Gastroesophageal sphincter (tissue), 4 donors: ENCODE data around the gene SNX9. TPM values are rescaled to one million over a fixed set of nuclear protein-coding genes. Genes with fewer than 3 reads are reported as not detected.

Experiments used
- ATAC-seq: fragments of 150-250 bp; one replicate; pipeline ENCODE4 v1.9.1; 2016; ENCODE audit warnings: mild to moderate bottlenecking, moderate library complexity
- H3K27ac ChIP-seq, 4 donors: fragments of 200-600 bp; sonication (generic) in 3 of 4; 1 replicate in 3 of 4; 2 replicates in 1 of 4; pipeline ENCODE4 v1.5.1; 2016 to 2019
- H3K27me3 ChIP-seq: fragments of 200-600 bp; sonication (generic); one replicate; pipeline ENCODE4 v1.5.1; 2019
- H3K36me3 ChIP-seq, 2 donors: fragments of 200-600 bp; sonication (generic); one replicate each; pipeline ENCODE4 v1.5.1; 2019; ENCODE audit warnings: control low read depth in 1 of 2
- H3K4me1 ChIP-seq, 3 donors: fragments of 200-600 bp; sonication (generic); 1 replicate in 2 of 3; 2 replicates in 1 of 3; pipeline ENCODE4 v1.5.1; 2016 to 2019; ENCODE audit warnings: control low read depth in 2 of 3
- H3K4me3 ChIP-seq, 2 donors: fragments of 200-600 bp; sonication (generic); one replicate each; pipeline ENCODE4 v1.5.1; 2019; ENCODE audit warnings: mild to moderate bottlenecking in 1 of 2, moderate library complexity in 1 of 2
- H3K9me3 ChIP-seq, 3 donors: fragments of 200-600 bp; sonication (generic); one replicate each; pipeline ENCODE4 v1.5.1; 2017 to 2019; ENCODE audit warnings: control low read depth in 2 of 3
- EP300 ChIP-seq: sonication (generic); formaldehyde crosslinking; IDR thresholded peaks from one replicate; pipeline ENCODE4 v1.6.1; 2017; ENCODE audit warnings: antibody characterized with exemption, mild to moderate bottlenecking
- POLR2A ChIP-seq, 2 donors: fragments of 450-650 bp; IDR thresholded peaks; one replicate each; pipeline ENCODE4 v1.6.1; 2017; ENCODE audit warnings: antibody characterized with exemption in 2 of 2, mild to moderate bottlenecking in 2 of 2, moderate library complexity in 1 of 2
- POLR2AphosphoS5 ChIP-seq: sonication (generic); formaldehyde crosslinking; IDR thresholded peaks from one replicate; pipeline ENCODE4 v1.6.1; 2017; ENCODE audit warnings: antibody characterized with exemption
- WGBS, 2 donors: methylation state at CpG; one replicate each; pipeline ENCODE4 v1.1.5; 2018; ENCODE audit warnings: low coverage in 1 of 2; 5-methylcytosine and 5-hydroxymethylcytosine counted together
- total RNA-seq, 4 donors: library from RNA; depleted of rRNA; stranded (reverse); fragments of >200 nt; gene quantifications; one replicate each; pipeline ENCODE4 v1.1.0, GENCODE V29; 2016
- TF ChIP-seq, protein P1 (sequence below), 4 experiments: fragments of 200-600 bp in 2 of 4; fragments of 450-650 bp in 2 of 4; sonication (generic) in 1 of 4; IDR thresholded peaks; one replicate each; pipeline ENCODE4 v1.5.1; 2017 to 2019; ENCODE audit warnings: antibody characterized with exemption in 4 of 4, mild to moderate bottlenecking in 2 of 4, moderate library complexity in 2 of 4

SNX9 gene
- total RNA-seq, 4 donors from 2014 or later, result 68.3 to 101 (median 85.0) TPM

DNA sequence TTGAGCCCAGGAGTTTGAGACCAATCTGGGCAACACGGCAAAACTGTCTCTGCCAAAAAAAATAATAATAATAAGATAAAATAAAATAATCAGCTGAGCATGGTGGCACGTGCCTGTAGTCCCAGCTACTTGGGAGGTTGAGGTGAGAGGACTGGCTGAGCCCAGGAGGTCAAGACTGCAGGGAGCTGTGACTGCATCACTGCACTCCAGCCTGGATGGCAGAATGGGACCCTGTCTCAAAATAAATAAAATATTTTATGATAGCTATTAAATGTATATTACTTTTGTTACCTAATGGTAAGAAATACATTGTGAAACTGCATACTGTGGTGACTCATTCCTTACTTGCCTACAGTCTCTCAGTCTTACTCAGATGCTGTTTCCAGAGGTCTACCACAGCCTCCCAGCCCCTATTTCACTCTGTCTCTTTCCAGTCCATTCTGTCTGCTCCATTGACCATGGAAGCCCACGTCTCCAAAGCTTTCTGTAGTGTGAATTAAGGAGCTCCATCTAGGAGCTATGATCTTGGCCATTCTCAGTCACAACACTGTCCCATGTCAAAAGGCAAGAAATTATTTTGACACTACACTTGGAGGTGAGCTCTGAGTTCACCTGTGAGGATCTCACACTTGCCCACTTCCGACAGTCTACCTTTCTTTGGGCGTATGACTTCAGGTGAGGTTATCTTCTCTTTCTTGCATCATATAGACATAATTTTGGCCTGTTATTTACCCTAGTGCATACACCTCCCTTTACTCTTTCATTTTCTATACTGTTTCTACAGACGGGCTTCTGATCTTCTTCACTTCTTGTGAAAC lies 22.4 kb upstream of the SNX9 start:
- no peak for ATAC-seq

DNA sequence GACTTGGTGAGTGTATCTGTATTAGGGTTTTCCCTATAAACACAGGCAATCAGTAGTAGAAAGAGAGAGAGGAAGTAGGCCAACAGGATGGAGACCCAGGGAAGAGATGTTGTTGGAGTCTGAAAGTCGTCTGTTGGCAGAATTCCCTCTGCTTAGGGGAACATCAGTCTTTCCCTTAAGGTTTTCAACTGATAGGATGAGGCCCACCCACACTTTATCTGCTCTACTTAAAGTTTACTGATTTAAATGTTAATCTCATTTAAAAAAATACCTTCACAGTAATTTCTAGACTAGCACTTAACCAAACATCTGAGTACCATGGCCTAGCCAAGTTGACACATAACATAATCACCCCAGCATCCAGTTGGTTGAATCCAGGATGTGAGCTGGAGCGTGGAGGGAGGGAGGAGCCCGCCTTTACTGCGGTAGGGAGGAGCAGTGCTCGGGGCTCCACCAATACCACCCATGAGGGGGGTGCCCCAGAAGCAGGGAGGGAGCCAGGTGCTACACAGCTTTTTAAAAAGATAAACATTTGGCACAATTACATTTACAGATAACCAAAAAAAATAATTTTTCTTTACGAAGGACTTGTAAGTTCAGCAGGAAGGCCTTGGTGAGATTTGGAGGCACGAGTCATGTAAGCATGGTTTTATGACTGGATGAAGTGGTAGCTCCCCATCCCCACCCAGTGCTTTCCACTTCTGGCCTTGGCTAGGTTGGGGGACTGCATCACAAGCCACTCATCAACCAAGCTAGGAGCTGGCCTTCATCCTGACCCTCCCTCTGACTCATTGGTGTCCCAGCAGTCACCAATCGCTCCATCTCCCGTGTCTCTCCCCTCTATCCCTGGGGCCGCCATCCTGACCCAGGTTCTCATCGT lies 18.4 kb upstream of the SNX9 start:
- Histone ChIP-seq H3K36me3 (no peaks in the 10 kb centered on the region), H3K27me3 (no peaks in the 10 kb centered on the region), H3K4me1 (no peaks in the 10 kb centered on the region), H3K27ac (no peak overlapping the region), H3K9me3 (peaks cover 0 to 9% (median 0%) of the 10 kb centered on the region in 3 donors), H3K4me3 (no peak overlapping the region)
- TF ChIP-seq, protein P1, sequence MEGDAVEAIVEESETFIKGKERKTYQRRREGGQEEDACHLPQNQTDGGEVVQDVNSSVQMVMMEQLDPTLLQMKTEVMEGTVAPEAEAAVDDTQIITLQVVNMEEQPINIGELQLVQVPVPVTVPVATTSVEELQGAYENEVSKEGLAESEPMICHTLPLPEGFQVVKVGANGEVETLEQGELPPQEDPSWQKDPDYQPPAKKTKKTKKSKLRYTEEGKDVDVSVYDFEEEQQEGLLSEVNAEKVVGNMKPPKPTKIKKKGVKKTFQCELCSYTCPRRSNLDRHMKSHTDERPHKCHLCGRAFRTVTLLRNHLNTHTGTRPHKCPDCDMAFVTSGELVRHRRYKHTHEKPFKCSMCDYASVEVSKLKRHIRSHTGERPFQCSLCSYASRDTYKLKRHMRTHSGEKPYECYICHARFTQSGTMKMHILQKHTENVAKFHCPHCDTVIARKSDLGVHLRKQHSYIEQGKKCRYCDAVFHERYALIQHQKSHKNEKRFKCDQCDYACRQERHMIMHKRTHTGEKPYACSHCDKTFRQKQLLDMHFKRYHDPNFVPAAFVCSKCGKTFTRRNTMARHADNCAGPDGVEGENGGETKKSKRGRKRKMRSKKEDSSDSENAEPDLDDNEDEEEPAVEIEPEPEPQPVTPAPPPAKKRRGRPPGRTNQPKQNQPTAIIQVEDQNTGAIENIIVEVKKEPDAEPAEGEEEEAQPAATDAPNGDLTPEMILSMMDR (IDR thresholded peaks at IDR 0.05), result no peak
- TF ChIP-seq POLR2AphosphoS5, result no peak
- TF ChIP-seq EP300, result no peak
- no peak for TF ChIP-seq POLR2A (IDR thresholded peaks at IDR 0.05)
- ATAC-seq, result no peak
- WGBS, 2 donors, result 74 to 100% methylated on average over 1 to 9 of the region's 11 CpGs

More for the DNA sequence above, 22.4 kb upstream of the SNX9 start:
- H3K36me3 ChIP-seq, result no peaks in the 10 kb centered on the region
- H3K27me3 ChIP-seq, result no peaks in the 10 kb centered on the region
- H3K4me1 ChIP-seq, result no peaks in the 10 kb centered on the region
- 82 to 85% methylated on average over 5 of the region's 6 CpGs for WGBS, 2 donors
- TF ChIP-seq POLR2A (IDR thresholded peaks at IDR 0.05) (no peak), POLR2AphosphoS5 (no peak), EP300 (no peak)
- TF ChIP-seq, protein P1 (IDR thresholded peaks at IDR 0.05), result no peak
- no peak overlapping the region for H3K4me3 ChIP-seq
- no peak overlapping the region for H3K27ac ChIP-seq
- no peaks in the 10 kb centered on the region for H3K9me3 ChIP-seq

DNA sequence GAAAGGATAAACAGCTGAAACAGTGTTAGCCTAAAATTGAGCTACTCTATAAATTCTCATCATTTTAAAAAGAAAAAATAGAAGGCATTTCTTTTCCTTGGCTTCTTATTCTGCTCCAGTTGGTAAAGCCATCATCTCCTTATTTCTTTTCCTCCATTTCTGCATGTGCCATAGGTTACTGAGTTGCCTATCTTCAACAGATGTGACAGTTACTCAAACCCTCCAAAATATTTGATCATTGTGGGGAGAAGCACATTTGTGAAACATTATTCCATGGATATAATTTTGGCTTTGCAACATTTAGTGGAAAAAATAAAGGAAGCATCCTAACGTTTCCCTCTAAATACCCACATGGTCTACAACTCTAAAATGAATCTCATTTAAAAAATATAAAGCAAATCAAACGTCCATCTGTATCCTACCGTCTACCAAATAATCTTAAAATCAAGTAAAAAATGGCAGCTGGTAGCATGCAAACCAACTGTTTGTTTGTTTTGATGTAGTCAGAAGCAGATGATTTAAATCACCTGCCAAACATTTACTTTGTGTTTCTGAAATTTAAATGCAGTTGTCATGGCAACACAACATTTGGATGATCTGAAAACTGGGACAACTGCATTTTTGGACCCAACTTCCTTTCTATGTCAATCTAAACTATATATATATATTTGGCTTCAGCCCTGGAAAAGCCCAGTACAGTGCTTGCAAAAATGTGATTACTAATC lies 16.8 kb upstream of the SNX9 start:
- ATAC-seq, result no peak
- TF ChIP-seq, protein P1 (IDR thresholded peaks at IDR 0.05), result no peak
- TF ChIP-seq POLR2AphosphoS5 (no peak), POLR2A (IDR thresholded peaks at IDR 0.05) (no peak), EP300 (no peak)
- H3K27ac ChIP-seq, result no peak overlapping the region
- no peaks in the 10 kb centered on the region for H3K27me3 ChIP-seq
- no peak overlapping the region for H3K4me3 ChIP-seq
- WGBS, 2 donors, result 43 to 63% methylated on average over 3 of the region's 3 CpGs
- peaks cover 0 to 9% (median 0%) of the 10 kb centered on the region in 3 donors for H3K9me3 ChIP-seq
- no peaks in the 10 kb centered on the region for H3K4me1 ChIP-seq
- no peaks in the 10 kb centered on the region for H3K36me3 ChIP-seq

DNA sequence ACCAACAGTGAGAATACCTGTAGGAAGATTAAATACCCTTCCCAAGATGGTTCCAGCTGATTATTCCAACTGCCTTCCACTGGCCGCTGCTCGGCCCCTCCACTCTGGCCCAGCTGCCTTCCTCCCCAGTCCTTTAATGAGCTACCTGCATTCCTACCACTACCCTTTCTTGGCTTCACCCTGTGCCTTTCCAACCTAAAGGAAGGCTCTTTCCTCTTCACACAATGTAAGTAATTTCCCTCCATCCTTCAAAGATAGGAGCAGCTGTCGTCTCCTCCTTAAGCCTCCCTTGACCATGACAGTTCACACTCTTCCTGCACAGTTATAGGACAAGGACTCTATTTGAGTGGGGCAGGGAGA lies 16.2 kb upstream of the SNX9 start:
- Histone ChIP-seq H3K4me1 (no peaks in the 10 kb centered on the region), H3K27ac (no peak overlapping the region), H3K4me3 (no peak overlapping the region), H3K27me3 (no peaks in the 10 kb centered on the region), H3K36me3 (no peaks in the 10 kb centered on the region), H3K9me3 (peaks cover 0 to 9% (median 0%) of the 10 kb centered on the region in 3 donors)
- 90 to 94% methylated on average over 2 to 3 of the region's 3 CpGs for WGBS, 2 donors
- TF ChIP-seq POLR2A (IDR thresholded peaks at IDR 0.05), result no peak
- no peak for TF ChIP-seq EP300
- TF ChIP-seq, protein P1 (IDR thresholded peaks at IDR 0.05), result no peak
- TF ChIP-seq POLR2AphosphoS5, result no peak
- ATAC-seq, result no peak
